CD4-positive, alpha-beta T cell treated with Interleukin-6 for 4 hours (primary cell): ENCODE results near the gene BTBD16.
A peak's percentile ranks its signal among the peaks of the same experiment; 100 is the strongest.

Experiments used
- DNase-seq: peaks from one replicate; pipeline ENCODE4 v3.0.0-alpha.2; 2020; ENCODE audit warnings: mixed read lengths

BTBD16 gene

DNA sequence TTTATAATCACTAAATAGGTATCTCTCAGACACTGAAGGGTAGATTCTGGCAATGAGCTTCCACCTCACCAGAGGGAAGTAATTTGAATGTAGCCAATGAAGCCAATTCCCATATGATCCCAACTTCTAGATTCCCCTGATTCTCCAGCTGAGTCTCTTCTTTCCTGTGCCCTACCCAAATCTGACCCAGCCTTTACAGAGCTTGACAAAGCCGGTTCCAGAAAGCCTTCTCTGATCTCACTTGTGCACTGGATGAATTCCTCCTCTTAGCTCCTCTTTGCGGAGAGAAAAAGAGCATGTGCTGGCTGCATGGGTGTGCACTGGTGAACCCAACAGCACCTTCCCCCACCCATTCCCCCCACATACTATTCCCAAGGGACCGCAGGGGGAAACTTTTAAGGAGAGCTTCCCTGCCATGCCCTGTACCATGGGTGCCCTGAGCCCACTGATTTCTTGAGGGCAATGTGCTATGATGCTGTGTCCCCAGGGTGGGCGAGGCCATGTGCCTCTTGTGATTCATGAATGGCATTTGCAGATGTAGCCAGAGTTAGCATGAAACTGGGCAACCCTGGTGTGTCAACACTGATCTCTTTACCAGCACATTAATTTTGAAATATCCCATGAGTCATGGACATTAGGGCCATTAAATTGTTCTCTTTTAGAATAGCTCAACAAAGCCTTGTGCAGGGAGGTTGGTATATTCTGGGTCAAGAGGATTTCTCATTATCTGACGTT is 53.0 kb downstream of the BTBD16 start:
- no peak for DNase-seq

- DNase-seq, result no peak
These were observed 54.1 kb downstream of the BTBD16 start for GRCh38 chr10:122325235-122325634.

- no peak for DNase-seq
These were observed 55.3 kb downstream of the BTBD16 start for GRCh38 chr10:122326385-122326784.

GRCh38 chr10:122326806-122327205 is 55.7 kb downstream of the BTBD16 start:
- DNase-seq, result no peak

GRCh38 chr10:122327237-122328206 is 56.4 kb downstream of the BTBD16 start:
- DNase-seq, result no peak

- DNase-seq, result no peak
These were observed 57.6 kb downstream of the BTBD16 start for GRCh38 chr10:122328676-122329075.

GRCh38 chr10:122329416-122329815 is 58.3 kb downstream of the BTBD16 start:
- DNase-seq, result no peak

GRCh38 chr10:122331100-122331499 is 60.0 kb downstream of the BTBD16 start:
- DNase-seq, result no peak

GRCh38 chr10:122331615-122332446 is 60.7 kb downstream of the BTBD16 start:
- DNase-seq, result no peak

DNA sequence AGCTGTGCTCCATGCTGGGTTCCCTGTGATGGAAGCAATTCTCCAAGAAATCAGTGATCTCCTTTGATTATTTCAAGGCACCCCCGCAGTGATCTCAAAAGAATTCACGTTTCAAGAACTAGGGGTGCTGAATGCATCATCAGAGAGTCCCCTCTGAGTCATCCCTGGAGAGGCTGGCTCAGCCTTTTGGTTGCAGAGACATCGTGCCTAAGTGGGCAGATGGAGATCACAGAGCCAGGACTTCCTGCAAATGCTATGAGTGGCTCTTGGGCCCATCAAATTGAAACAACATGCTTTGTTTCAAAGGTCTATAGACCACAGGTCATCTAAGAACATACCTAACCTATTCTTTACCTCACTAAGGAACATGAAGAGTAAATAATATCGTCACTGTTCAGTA is 61.9 kb downstream of the BTBD16 start:
- no peak for DNase-seq

DNA sequence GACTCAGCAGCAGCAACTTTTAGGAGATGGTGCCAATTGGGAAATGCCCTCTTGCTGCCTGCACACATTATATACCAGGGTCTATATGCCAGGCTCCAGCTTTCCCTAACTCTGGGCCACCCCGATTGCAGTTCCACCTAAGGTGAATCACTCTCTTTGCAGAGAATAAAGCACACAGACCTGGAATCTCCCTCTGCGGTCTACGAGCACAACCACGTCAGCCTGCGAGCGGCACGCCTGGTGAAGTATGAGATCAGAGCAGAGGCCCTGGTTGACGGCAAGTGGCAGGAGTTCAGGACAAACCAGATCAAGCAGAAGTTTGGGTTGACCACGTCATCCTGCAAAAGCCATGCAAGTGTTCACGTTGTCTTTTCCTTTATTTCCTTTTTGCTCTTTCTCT is 65.2 kb downstream of the BTBD16 start:
- no peak for DNase-seq

GRCh38 chr10:122336961-122337360 is 65.9 kb downstream of the BTBD16 start:
- DNase-seq, result no peak

DNA sequence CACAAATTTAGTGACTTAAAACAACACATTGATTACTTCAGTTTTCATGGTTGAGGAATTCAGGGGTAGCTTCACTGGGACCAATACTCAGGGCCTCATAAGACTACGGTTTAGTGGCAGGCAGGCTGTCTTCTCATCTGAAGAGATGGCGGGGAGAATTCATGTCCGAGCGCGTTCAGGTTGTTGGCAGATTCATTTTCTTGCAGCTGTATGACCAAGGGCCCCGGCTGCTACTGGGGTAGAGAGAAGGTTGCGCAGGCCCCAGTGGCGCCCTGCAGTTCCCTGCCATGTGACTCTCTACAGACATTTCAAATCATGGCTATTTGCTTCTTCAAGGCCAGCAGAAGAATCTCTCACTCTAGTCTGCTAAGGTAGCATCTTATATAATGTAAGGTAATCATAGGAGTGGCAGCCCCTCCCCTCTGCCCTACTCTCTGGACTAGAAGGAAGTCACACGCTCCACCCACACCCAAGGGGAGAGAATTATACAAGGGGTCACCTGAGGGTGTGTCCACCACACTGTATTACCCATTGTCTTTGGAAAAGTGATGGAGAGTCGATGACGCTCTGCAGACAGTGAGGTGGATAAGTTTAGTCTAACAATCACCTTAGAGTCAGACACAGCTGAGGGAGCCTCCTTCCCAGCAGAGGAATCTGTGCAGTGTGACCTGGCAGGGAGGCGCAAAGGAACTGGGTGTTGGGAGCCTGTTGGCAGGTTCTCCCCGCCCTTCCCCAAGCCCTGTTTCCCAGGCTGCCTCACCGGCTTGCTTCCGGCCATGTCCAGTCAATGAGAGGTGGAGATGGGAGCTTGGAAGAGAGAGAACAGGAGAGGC is 67.7 kb downstream of the BTBD16 start:
- no peak for DNase-seq

- DNase-seq, result no peak
These were observed 70.2 kb downstream of the BTBD16 start for GRCh38 chr10:122341141-122341810.

GRCh38 chr10:122342293-122343134 is 71.4 kb downstream of the BTBD16 start:
- DNase-seq, result peak; percentile 72

DNA sequence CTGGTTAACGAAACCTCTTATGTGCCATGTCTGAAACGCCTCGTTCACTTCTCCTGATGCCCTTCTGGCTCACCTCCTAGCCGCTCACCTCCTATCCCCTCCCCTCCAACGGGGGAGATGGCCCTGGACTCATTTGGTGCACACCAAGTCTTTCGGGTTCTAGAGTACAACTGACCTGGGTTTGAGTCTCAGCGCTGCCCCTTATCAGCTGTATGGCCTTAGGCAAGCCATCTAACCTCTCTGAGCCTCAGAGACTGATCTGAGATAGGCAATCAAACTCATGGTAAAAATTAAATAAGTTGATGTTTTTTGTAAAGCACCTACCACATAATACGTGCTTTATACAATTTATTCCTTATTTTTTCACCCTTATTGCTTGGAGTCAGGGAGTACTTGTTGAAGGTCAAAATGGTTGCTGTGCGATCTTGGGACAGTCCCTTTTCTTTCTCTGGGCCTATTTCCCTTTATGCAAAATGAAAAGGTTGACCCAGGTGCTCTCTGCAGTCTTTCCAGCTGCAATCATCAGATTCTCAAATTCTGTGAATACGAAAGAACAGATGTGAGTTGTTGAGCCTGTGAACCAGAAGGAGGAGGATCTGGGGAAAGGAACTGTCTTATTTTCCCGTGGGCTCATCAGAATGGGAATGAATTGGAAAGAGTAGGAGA is 72.2 kb downstream of the BTBD16 start:
- no peak for DNase-seq

DNA sequence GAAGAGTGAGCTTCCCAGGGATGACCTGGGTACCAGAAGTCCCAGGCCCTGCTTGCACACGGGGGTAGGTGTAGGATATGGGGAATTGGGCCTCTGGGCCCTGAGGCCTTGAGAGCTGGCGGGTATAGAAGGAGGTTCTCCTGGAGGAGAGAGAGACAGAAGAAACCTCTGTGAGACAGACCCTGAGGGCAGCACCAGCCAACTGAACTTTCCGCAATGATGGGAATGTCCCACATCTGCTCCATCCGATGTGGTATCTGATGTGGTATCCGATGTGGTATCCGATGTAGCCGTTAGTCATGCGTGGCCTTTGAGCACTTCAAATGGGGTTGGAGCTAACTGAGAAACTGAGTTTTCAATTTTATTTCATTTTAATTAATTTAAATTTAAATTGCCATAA is 72.8 kb downstream of the BTBD16 start:
- no peak for DNase-seq

DNA sequence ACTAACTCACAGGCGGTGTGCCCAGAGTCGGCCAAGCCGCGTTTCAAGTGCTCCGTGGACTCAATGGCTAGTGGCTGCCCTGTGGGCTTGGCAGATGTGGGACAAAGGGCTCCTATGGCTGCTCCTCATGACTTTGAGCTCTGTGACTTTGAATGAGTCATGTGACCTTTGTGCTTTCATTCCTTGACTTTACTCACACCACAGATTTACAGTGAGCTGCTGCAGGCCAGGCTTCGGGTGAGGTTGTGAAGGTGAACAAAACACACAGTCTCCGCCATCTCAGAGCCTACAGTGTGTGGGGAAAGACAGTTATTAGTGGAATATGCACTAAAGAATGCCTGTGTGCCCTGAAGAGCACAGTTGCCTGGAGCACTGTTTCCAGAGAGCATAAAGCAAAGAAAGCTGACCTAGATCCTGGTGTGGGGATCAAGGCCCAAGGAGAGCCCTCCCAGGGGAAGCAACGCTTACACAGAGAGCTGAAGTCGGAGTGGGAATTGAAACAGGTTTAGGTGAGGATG is 73.7 kb downstream of the BTBD16 start:
- no peak for DNase-seq

DNA sequence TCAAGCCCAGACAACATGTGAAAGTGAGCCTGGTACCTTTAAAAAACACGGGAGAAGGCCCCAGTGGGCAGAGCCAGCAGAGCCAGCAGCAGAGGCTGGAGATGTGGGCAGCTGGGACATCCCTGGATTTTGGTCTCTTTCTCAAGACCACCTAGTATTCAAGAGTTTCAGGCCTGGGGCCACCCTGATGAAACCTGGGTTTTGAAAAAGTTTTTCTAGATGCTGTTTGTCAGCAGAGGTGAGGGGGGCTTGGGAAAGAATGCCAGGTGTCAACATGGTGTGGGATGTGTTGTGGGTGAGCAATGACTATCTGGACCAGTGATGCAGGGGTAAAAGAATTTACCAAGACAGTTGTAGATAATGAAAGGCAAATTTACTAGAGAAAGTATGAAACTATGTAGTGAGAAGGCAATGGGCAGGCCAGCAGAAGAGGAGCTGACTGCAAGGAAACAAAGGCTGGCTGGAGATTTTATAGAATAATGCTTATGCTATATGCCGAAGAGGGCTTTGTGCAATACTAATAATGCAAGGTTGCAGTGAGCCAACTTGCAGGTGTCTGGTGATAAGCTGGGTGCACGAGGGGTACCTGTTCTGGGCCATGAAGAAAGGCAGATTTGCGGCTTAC is 75.3 kb downstream of the BTBD16 start:
- DNase-seq, result no peak
